ENCODE results near the gene ELAVL4.

The ELAVL4 gene

GRCh38 chr1:50231209-50231608 is 122.5 kb downstream of the ELAVL4 start:
- Histone ChIP-seq H3K27ac (no peak overlapping the region), H3K9me3 (ENCODE audit: low read depth, low read length) (no peaks in the 10 kb centered on the region), H3K9ac (ENCODE audit: insufficient read length) (no peak overlapping the region), H3K36me3 (ENCODE audit: insufficient read depth, low read length) (no peaks in the 10 kb centered on the region), H3K4me3 (no peak overlapping the region)
- no peak for DNase-seq (ENCODE audit: low read depth, low spot score)
- no peak for TF ChIP-seq FOXP2 (optimal IDR thresholded peaks at IDR 0.05; ENCODE audit: control extremely low read depth, extremely low read length, insufficient read depth)
- no peak for TF ChIP-seq POLR2AphosphoS5 (IDR thresholded peaks at IDR 0.05; ENCODE audit: borderline replicate concordance, low read depth, low read length)
- no peak for TF ChIP-seq EZH2 (IDR thresholded peaks at IDR 0.05)

GRCh38 chr1:50232336-50232735 is 123.6 kb downstream of the ELAVL4 start:
- no peaks in the 10 kb centered on the region for H3K36me3 ChIP-seq (ENCODE audit: insufficient read depth, low read length)
- TF ChIP-seq EZH2 (IDR thresholded peaks at IDR 0.05) (no peak), FOXP2 (optimal IDR thresholded peaks at IDR 0.05; ENCODE audit: control extremely low read depth, extremely low read length, insufficient read depth) (no peak), POLR2AphosphoS5 (IDR thresholded peaks at IDR 0.05; ENCODE audit: borderline replicate concordance, low read depth, low read length) (no peak)
- no peak overlapping the region for H3K27ac ChIP-seq
- H3K9ac ChIP-seq (ENCODE audit: insufficient read length) = no peak overlapping the region
- H3K9me3 ChIP-seq (ENCODE audit: low read depth, low read length) = no peaks in the 10 kb centered on the region
- no peak for DNase-seq (ENCODE audit: low read depth, low spot score)
- no peak overlapping the region for H3K4me3 ChIP-seq

GRCh38 chr1:50236656-50237055 is 127.9 kb downstream of the ELAVL4 start:
- no peak overlapping the region for H3K9ac ChIP-seq (ENCODE audit: insufficient read length)
- DNase-seq (ENCODE audit: low read depth, low spot score) = no peak
- H3K27ac ChIP-seq = no peak overlapping the region
- no peaks in the 10 kb centered on the region for H3K36me3 ChIP-seq (ENCODE audit: insufficient read depth, low read length)
- no peaks in the 10 kb centered on the region for H3K9me3 ChIP-seq (ENCODE audit: low read depth, low read length)
- TF ChIP-seq EZH2 (IDR thresholded peaks at IDR 0.05) = no peak
- no peak for TF ChIP-seq POLR2AphosphoS5 (IDR thresholded peaks at IDR 0.05; ENCODE audit: borderline replicate concordance, low read depth, low read length)
- no peak for TF ChIP-seq FOXP2 (optimal IDR thresholded peaks at IDR 0.05; ENCODE audit: control extremely low read depth, extremely low read length, insufficient read depth)
- no peak overlapping the region for H3K4me3 ChIP-seq

GRCh38 chr1:50237056-50237455 is 128.3 kb downstream of the ELAVL4 start:
- H3K9me3 ChIP-seq (ENCODE audit: low read depth, low read length) = no peaks in the 10 kb centered on the region
- TF ChIP-seq EZH2 (IDR thresholded peaks at IDR 0.05) (no peak), FOXP2 (optimal IDR thresholded peaks at IDR 0.05; ENCODE audit: control extremely low read depth, extremely low read length, insufficient read depth) (no peak), POLR2AphosphoS5 (IDR thresholded peaks at IDR 0.05; ENCODE audit: borderline replicate concordance, low read depth, low read length) (no peak)

GRCh38 chr1:50243939-50244338 is 135.2 kb downstream of the ELAVL4 start:
- Histone ChIP-seq H3K27ac (no peak overlapping the region), H3K9me3 (ENCODE audit: low read depth, low read length) (no peaks in the 10 kb centered on the region), H3K4me3 (no peak overlapping the region), H3K36me3 (ENCODE audit: insufficient read depth, low read length) (no peaks in the 10 kb centered on the region), H3K9ac (ENCODE audit: insufficient read length) (no peak overlapping the region)
- no peak for DNase-seq (ENCODE audit: low read depth, low spot score)
- TF ChIP-seq EZH2 (IDR thresholded peaks at IDR 0.05) (no peak), FOXP2 (optimal IDR thresholded peaks at IDR 0.05; ENCODE audit: control extremely low read depth, extremely low read length, insufficient read depth) (no peak), POLR2AphosphoS5 (IDR thresholded peaks at IDR 0.05; ENCODE audit: borderline replicate concordance, low read depth, low read length) (no peak)

More at GRCh38 chr1:50237056-50237455, 128.3 kb downstream of the ELAVL4 start:
- Histone ChIP-seq H3K4me3 (no peak overlapping the region), H3K9ac (ENCODE audit: insufficient read length) (no peak overlapping the region), H3K27ac (no peak overlapping the region), H3K36me3 (ENCODE audit: insufficient read depth, low read length) (no peaks in the 10 kb centered on the region)
- DNase-seq (ENCODE audit: low read depth, low spot score) = no peak

- Histone ChIP-seq H3K4me3 (no peak overlapping the region), H3K9ac (ENCODE audit: insufficient read length) (no peak overlapping the region), H3K36me3 (ENCODE audit: insufficient read depth, low read length) (no peaks in the 10 kb centered on the region), H3K27ac (no peak overlapping the region), H3K9me3 (ENCODE audit: low read depth, low read length) (no peaks in the 10 kb centered on the region)
- TF ChIP-seq POLR2AphosphoS5 (IDR thresholded peaks at IDR 0.05; ENCODE audit: borderline replicate concordance, low read depth, low read length) = no peak
- no peak for TF ChIP-seq FOXP2 (optimal IDR thresholded peaks at IDR 0.05; ENCODE audit: control extremely low read depth, extremely low read length, insufficient read depth)
- TF ChIP-seq EZH2 (IDR thresholded peaks at IDR 0.05) = no peak
- no peak for DNase-seq (ENCODE audit: low read depth, low spot score)
These were observed 138.1 kb downstream of the ELAVL4 start for GRCh38 chr1:50246869-50247268.

- H3K9me3 ChIP-seq (ENCODE audit: low read depth, low read length) = no peaks in the 10 kb centered on the region
- no peak overlapping the region for H3K4me3 ChIP-seq
- DNase-seq (ENCODE audit: low read depth, low spot score) = no peak
These were observed 143.0 kb downstream of the ELAVL4 start for GRCh38 chr1:50251702-50252101.

GRCh38 chr1:50252196-50252595 is 143.5 kb downstream of the ELAVL4 start:
- Histone ChIP-seq H3K9ac (ENCODE audit: insufficient read length) (no peak overlapping the region), H3K36me3 (ENCODE audit: insufficient read depth, low read length) (no peaks in the 10 kb centered on the region), H3K27ac (no peak overlapping the region), H3K4me3 (no peak overlapping the region), H3K9me3 (ENCODE audit: low read depth, low read length) (no peaks in the 10 kb centered on the region)
- DNase-seq (ENCODE audit: low read depth, low spot score) = no peak
- TF ChIP-seq FOXP2 (optimal IDR thresholded peaks at IDR 0.05; ENCODE audit: control extremely low read depth, extremely low read length, insufficient read depth) (no peak), EZH2 (IDR thresholded peaks at IDR 0.05) (no peak)

More at GRCh38 chr1:50251702-50252101, 143.0 kb downstream of the ELAVL4 start:
- no peaks in the 10 kb centered on the region for H3K36me3 ChIP-seq (ENCODE audit: insufficient read depth, low read length)
- no peak for TF ChIP-seq POLR2AphosphoS5 (IDR thresholded peaks at IDR 0.05; ENCODE audit: borderline replicate concordance, low read depth, low read length)
- no peak for TF ChIP-seq EZH2 (IDR thresholded peaks at IDR 0.05)
- TF ChIP-seq FOXP2 (optimal IDR thresholded peaks at IDR 0.05; ENCODE audit: control extremely low read depth, extremely low read length, insufficient read depth) = no peak
- H3K9ac ChIP-seq (ENCODE audit: insufficient read length) = no peak overlapping the region
- no peak overlapping the region for H3K27ac ChIP-seq

Data from SK-N-MC (cell line).